SU-DHL-6 (cell line): ENCODE measurements around the gene SCGB1D2.

Experiments used
- H2AFZ ChIP-seq: fragments of 200-600 bp; sonication (generic); 2 replicates; pipeline ENCODE4 v1.6.1; 2014; ENCODE audit warnings: low read depth, mild to moderate bottlenecking, moderate library complexity, mixed read lengths, antibody characterized with exemption, low read length; ENCODE audit not compliant: severe bottlenecking
- H3F3A ChIP-seq: fragments of 200-600 bp; shearing (Covaris generic); 2 replicates; pipeline ENCODE4 v1.6.0; 2016; ENCODE audit warnings: antibody characterized with exemption, mild to moderate bottlenecking; ENCODE audit not compliant: insufficient read depth
- H3K27ac ChIP-seq: fragments of 200-600 bp; sonication (generic); 2 replicates; pipeline ENCODE4 v1.5.1; 2016; ENCODE audit warnings: low read depth, mild to moderate bottlenecking, low read length, moderate library complexity, mixed read lengths
- H3K27me3 ChIP-seq: fragments of 200-600 bp; sonication (generic), shearing (Covaris generic); 2 replicates; pipeline ENCODE4 v1.6.0; 2014; ENCODE audit warnings: mild to moderate bottlenecking, low read length
- H3K36me3 ChIP-seq: fragments of 200-600 bp; sonication (generic); 2 replicates; pipeline ENCODE4 v1.6.1; 2014; ENCODE audit warnings: mild to moderate bottlenecking, low read length, mixed read lengths
- H3K4me2 ChIP-seq: fragments of 300-600, 200-600 bp; shearing (Covaris generic), sonication (generic); 2 replicates; pipeline ENCODE4 v1.6.0; 2014; ENCODE audit warnings: low read length, low read depth, mild to moderate bottlenecking; ENCODE audit not compliant: poor library complexity, severe bottlenecking
- H3K4me3 ChIP-seq: fragments of 200-600 bp; sonication (generic); 2 replicates; pipeline ENCODE4 v1.5.1; 2014; ENCODE audit warnings: antibody characterized with exemption, low read length, mild to moderate bottlenecking, mixed read lengths; ENCODE audit not compliant: insufficient read depth, poor library complexity, severe bottlenecking
- H3K79me2 ChIP-seq: fragments of 200-600 bp; sonication (generic); 2 replicates; pipeline ENCODE4 v1.6.1; 2014; ENCODE audit warnings: mild to moderate bottlenecking, low read length, moderate library complexity; ENCODE audit not compliant: insufficient read depth
- H3K9ac ChIP-seq: fragments of 200-600 bp; sonication (generic); 2 replicates; pipeline ENCODE4 v1.7.0; 2014; ENCODE audit warnings: mild to moderate bottlenecking, low read length
- H3K9me2 ChIP-seq: fragments of 200-600 bp; sonication (generic); replicated peaks from 2 replicates; pipeline ENCODE4 v1.6.1; 2014; ENCODE audit warnings: low read length; ENCODE audit not compliant: insufficient read depth
- H3K9me3 ChIP-seq: fragments of 200-600 bp; sonication (generic); 2 replicates; pipeline ENCODE4 v1.6.1; 2014; ENCODE audit warnings: low read length, mixed read lengths; ENCODE audit not compliant: insufficient read depth
- H4K20me1 ChIP-seq: fragments of 200-600 bp; sonication (generic); 2 replicates; pipeline ENCODE4 v1.6.1; 2014; ENCODE audit warnings: low read depth, mild to moderate bottlenecking, antibody characterized with exemption, low read length, moderate library complexity, mixed read lengths
- CTCF ChIP-seq: fragments of 200-600 bp; sonication (generic); IDR thresholded peaks from one replicate; pipeline ENCODE4 v1.5.1; 2017; ENCODE audit warnings: antibody characterized with exemption, mild to moderate bottlenecking, low read length, moderate library complexity; ENCODE audit not compliant: insufficient read depth, poor library complexity, severe bottlenecking
- EZH2phosphoT487 ChIP-seq: fragments of 200-600 bp; sonication (generic), shearing (Covaris generic); conservative IDR thresholded peaks from 2 replicates; pipeline ENCODE4 v1.6.1; 2018; ENCODE audit warnings: mild to moderate bottlenecking, antibody characterized with exemption, low read length, moderate library complexity, mixed read lengths

Gene SCGB1D2

GRCh38 chr11:62280452-62280851 is 38.4 kb downstream of the SCGB1D2 start:
- Histone ChIP-seq H3K27me3 (no peaks in the 10 kb centered on the region), H3K27ac (no peak overlapping the region), H3F3A (no peaks in the 10 kb centered on the region), H3K4me2 (no peak overlapping the region), H3K4me3 (no peak overlapping the region), H3K79me2 (no peaks in the 10 kb centered on the region), H2AFZ (no peak overlapping the region), H3K9me3 (peaks cover 14% of the 10 kb centered on the region; the same call in 1 of the 2 replicates), H3K9ac (no peak overlapping the region), H4K20me1 (no peaks in the 10 kb centered on the region), H3K36me3 (no peaks in the 10 kb centered on the region; the same call in 1 of the 2 replicates), H3K9me2 (no peaks in the 10 kb centered on the region)
- TF ChIP-seq EZH2phosphoT487 (no peak), CTCF (no peak)
